ENCODE measurements around the gene SMAD6.

GRCh38 chr15:66745530-66746230 is 43.6 kb downstream of the SMAD6 start:
- no peak for TF ChIP-seq CTCF (IDR thresholded peaks at IDR 0.05; ENCODE audit: insufficient read depth, low read depth, low read length)
- no peak for TF ChIP-seq EZH2 (IDR thresholded peaks at IDR 0.05; ENCODE audit: insufficient read depth, low read length)

All from astrocyte (in vitro differentiated cells and primary cell).